ENCODE data around the gene STAMBPL1.
"Not testable (repeated sequence)": the region's sequence is repeated elsewhere in the genome, so short reads cannot be mapped to it uniquely, and the experiment has no call there.

Gene STAMBPL1

GRCh38 chr10:88923520-88923919 lies 43.5 kb downstream of the STAMBPL1 start:
- no peak for DNase-seq (ENCODE audit: insufficient read length, low spot score)
- FAIRE-seq = no peak
- TF ChIP-seq POU2F2 (IDR thresholded peaks at IDR 0.05; ENCODE audit: low read depth, low read length) (no peak), POLR2AphosphoS5 (IDR thresholded peaks at IDR 0.05; ENCODE audit: low read depth, low read length) (no peak)

GRCh38 chr10:88926566-88927415 lies 46.7 kb downstream of the STAMBPL1 start:
- FAIRE-seq = no peak

GRCh38 chr10:88927416-88927690 lies 47.3 kb downstream of the STAMBPL1 start:
- TF ChIP-seq PAX5 (IDR thresholded peaks at IDR 0.05; ENCODE audit: insufficient read depth, low read length, severe bottlenecking) (no peak), SPI1 (IDR thresholded peaks at IDR 0.05; ENCODE audit: low read depth, low read length) (no peak), POLR2A (IDR thresholded peaks at IDR 0.05; ENCODE audit: low read depth, low read length) (no peak), POU2F2 (IDR thresholded peaks at IDR 0.05; ENCODE audit: low read depth, low read length) (no peak), POLR2AphosphoS5 (IDR thresholded peaks at IDR 0.05; ENCODE audit: low read depth, low read length) (no peak), TAF1 (IDR thresholded peaks at IDR 0.05; ENCODE audit: low read depth, low read length) (no peak)
- FAIRE-seq (no peak), DNase-seq (ENCODE audit: insufficient read length, low spot score) (no peak)

More at GRCh38 chr10:88926566-88927415, 46.7 kb downstream of the STAMBPL1 start:
- no peak for DNase-seq (ENCODE audit: insufficient read length, low spot score)
- TF ChIP-seq POU2F2 (IDR thresholded peaks at IDR 0.05; ENCODE audit: low read depth, low read length) = no peak
- no peak for TF ChIP-seq TAF1 (IDR thresholded peaks at IDR 0.05; ENCODE audit: low read depth, low read length)
- no peak for TF ChIP-seq POLR2AphosphoS5 (IDR thresholded peaks at IDR 0.05; ENCODE audit: low read depth, low read length)
- TF ChIP-seq POLR2A (IDR thresholded peaks at IDR 0.05; ENCODE audit: low read depth, low read length) = no peak
- no peak for TF ChIP-seq SPI1 (IDR thresholded peaks at IDR 0.05; ENCODE audit: low read depth, low read length)
- TF ChIP-seq PAX5 (IDR thresholded peaks at IDR 0.05; ENCODE audit: insufficient read depth, low read length, severe bottlenecking) = no peak

GRCh38 chr10:88928254-88928653 lies 48.2 kb downstream of the STAMBPL1 start:
- no peak for FAIRE-seq
- no peak for TF ChIP-seq POLR2AphosphoS5 (IDR thresholded peaks at IDR 0.05; ENCODE audit: low read depth, low read length)
- no peak for TF ChIP-seq PAX5 (IDR thresholded peaks at IDR 0.05; ENCODE audit: insufficient read depth, low read length, severe bottlenecking)
- no peak for TF ChIP-seq POU2F2 (IDR thresholded peaks at IDR 0.05; ENCODE audit: low read depth, low read length)
- no peak for TF ChIP-seq POLR2A (IDR thresholded peaks at IDR 0.05; ENCODE audit: low read depth, low read length)
- TF ChIP-seq SPI1 (IDR thresholded peaks at IDR 0.05; ENCODE audit: low read depth, low read length) = no peak
- TF ChIP-seq TAF1 (IDR thresholded peaks at IDR 0.05; ENCODE audit: low read depth, low read length) = no peak

GRCh38 chr10:88931548-88931947 lies 51.5 kb downstream of the STAMBPL1 start:
- TF ChIP-seq TAF1 (IDR thresholded peaks at IDR 0.05; ENCODE audit: low read depth, low read length) (no peak), POU2F2 (IDR thresholded peaks at IDR 0.05; ENCODE audit: low read depth, low read length) (no peak), POLR2A (IDR thresholded peaks at IDR 0.05; ENCODE audit: low read depth, low read length) (no peak), SPI1 (IDR thresholded peaks at IDR 0.05; ENCODE audit: low read depth, low read length) (no peak), POLR2AphosphoS5 (IDR thresholded peaks at IDR 0.05; ENCODE audit: low read depth, low read length) (no peak), PAX5 (IDR thresholded peaks at IDR 0.05; ENCODE audit: insufficient read depth, low read length, severe bottlenecking) (no peak)
- DNase-seq (ENCODE audit: insufficient read length, low spot score) (no peak), FAIRE-seq (peak; percentile 31)

More at GRCh38 chr10:88928254-88928653, 48.2 kb downstream of the STAMBPL1 start:
- no peak for DNase-seq (ENCODE audit: insufficient read length, low spot score)

GRCh38 chr10:88932029-88932428 lies 52.0 kb downstream of the STAMBPL1 start:
- TF ChIP-seq PAX5 (IDR thresholded peaks at IDR 0.05; ENCODE audit: insufficient read depth, low read length, severe bottlenecking) = peak; percentile 71
- FAIRE-seq; DNase-seq (ENCODE audit: insufficient read length, low spot score): not testable (repeated sequence)

- DNase-seq (ENCODE audit: insufficient read length, low spot score) (no peak), FAIRE-seq (peak; percentile 90)
- 0 out of 2 replicates have a peak, but pooled peaks have one; percentile 50 for TF ChIP-seq POU2F2 (IDR thresholded peaks at IDR 0.05; ENCODE audit: low read depth, low read length)
- no peak for TF ChIP-seq POLR2A (IDR thresholded peaks at IDR 0.05; ENCODE audit: low read depth, low read length)
These were observed 52.7 kb downstream of the STAMBPL1 start for GRCh38 chr10:88932539-88933256.

- no peak for FAIRE-seq
- no peak for TF ChIP-seq SPI1 (IDR thresholded peaks at IDR 0.05; ENCODE audit: low read depth, low read length)
- no peak for DNase-seq (ENCODE audit: insufficient read length, low spot score)
These were observed 53.5 kb downstream of the STAMBPL1 start for GRCh38 chr10:88933564-88933963.

- DNase-seq (ENCODE audit: insufficient read length, low spot score) (no peak), FAIRE-seq (peak; percentile 97)
- TF ChIP-seq POLR2A (IDR thresholded peaks at IDR 0.05; ENCODE audit: low read depth, low read length) = no peak
These were observed 55.0 kb downstream of the STAMBPL1 start for GRCh38 chr10:88934900-88935672.

- DNase-seq (ENCODE audit: insufficient read length, low spot score) (no peak), FAIRE-seq (no peak)
- no peak for TF ChIP-seq POLR2A (IDR thresholded peaks at IDR 0.05; ENCODE audit: low read depth, low read length)
- TF ChIP-seq POLR2AphosphoS5 (IDR thresholded peaks at IDR 0.05; ENCODE audit: low read depth, low read length) = no peak
- TF ChIP-seq SPI1 (IDR thresholded peaks at IDR 0.05; ENCODE audit: low read depth, low read length) = 0 out of 2 replicates have a peak, but pooled peaks have one; percentile 11
These were observed 56.6 kb downstream of the STAMBPL1 start for GRCh38 chr10:88936656-88937055.

Data from GM12891 (cell line).